HepG2 (cell line): ENCODE measurements around the gene CHD9.
A peak's percentile ranks its signal among the peaks of the same experiment; 100 is the strongest.

Source experiments
- CBX2 ChIP-seq, 2 experiments: fragments of 200-600 bp in 1 of 2; sonication (generic); formaldehyde crosslinking in 1 of 2; IDR thresholded peaks; 2 replicates each; pipeline versions ENCODE4 v1.7.0 to v1.8.1; 2018 to 2022; ENCODE audit warnings: low read depth in 2 of 2, low read length in 1 of 2, mild to moderate bottlenecking in 1 of 2, missing genetic modification reagents in 1 of 2
- CBX5 ChIP-seq: sonication (generic); formaldehyde crosslinking; IDR thresholded peaks from 2 replicates; pipeline ENCODE4 v1.4.0; 2020; ENCODE audit warnings: missing genetic modification reagents, borderline replicate concordance
- EP300 ChIP-seq, 3 experiments: sonication (generic) in 1 of 3; formaldehyde crosslinking in 1 of 3; IDR thresholded peaks; 2 replicates each; pipeline versions ENCODE4 v1.5.1 to v1.6.1; 2011 to 2020; ENCODE audit warnings: low read depth in 2 of 3, low read length in 2 of 3, borderline replicate concordance in 1 of 3, improper control_type of control experiment in 1 of 3, mild to moderate bottlenecking in 1 of 3, missing genetic modification reagents in 1 of 3, moderate library complexity in 1 of 3
- HDAC2 ChIP-seq: sonication (generic); formaldehyde crosslinking; IDR thresholded peaks from 2 replicates; pipeline ENCODE4 v1.4.0; 2020; ENCODE audit warnings: missing genetic modification reagents
- HIVEP1 ChIP-seq: sonication (generic); formaldehyde crosslinking; IDR thresholded peaks from 2 replicates; pipeline ENCODE4 v1.4.0; 2020; ENCODE audit warnings: mild to moderate bottlenecking, missing genetic modification reagents
- HNF4G ChIP-seq, 2 experiments: sonication (generic) in 1 of 2; formaldehyde crosslinking in 1 of 2; IDR thresholded peaks; 2 replicates each; pipeline versions ENCODE4 v1.4.0 to v1.6.1; 2011 to 2020; ENCODE audit warnings: borderline replicate concordance in 2 of 2, low read depth in 2 of 2, mild to moderate bottlenecking in 2 of 2, low read length in 1 of 2, missing genetic modification reagents in 1 of 2, moderate library complexity in 1 of 2
- MIXL1 ChIP-seq: IDR thresholded peaks from 2 replicates; pipeline ENCODE4 v1.6.1; 2016
- NR2F2 ChIP-seq: IDR thresholded peaks from 2 replicates; pipeline ENCODE4 v1.6.1; 2012; ENCODE audit warnings: low read depth, inconsistent platforms, borderline replicate concordance
- POLR2AphosphoS2 ChIP-seq: IDR thresholded peaks from 2 replicates; pipeline ENCODE4 v1.6.1; 2011; ENCODE audit warnings: low read depth, low read length, improper control_type of control experiment
- RFX5 ChIP-seq: IDR thresholded peaks from 2 replicates; pipeline ENCODE4 v1.6.1; 2011; ENCODE audit warnings: low read depth, low read length, improper control_type of control experiment
- RORA ChIP-seq: sonication (generic); formaldehyde crosslinking; IDR thresholded peaks from 2 replicates; pipeline ENCODE4 v1.5.0; 2020; ENCODE audit warnings: mild to moderate bottlenecking, missing genetic modification reagents, moderate library complexity
- TP53 ChIP-seq: sonication (generic); formaldehyde crosslinking; conservative IDR thresholded peaks from 2 replicates; pipeline ENCODE4 v1.4.0; 2020; ENCODE audit warnings: missing genetic modification reagents
- ZNF24 ChIP-seq: fragments of 450-650 bp; IDR thresholded peaks from 2 replicates; pipeline ENCODE4 v1.6.1; 2017; ENCODE audit warnings: antibody characterized with exemption, mild to moderate bottlenecking
- ZNF431 ChIP-seq: sonication (generic); formaldehyde crosslinking; IDR thresholded peaks from 2 replicates; pipeline ENCODE4 v1.9.0; 2022; ENCODE audit warnings: missing genetic modification reagents, low read depth, mild to moderate bottlenecking, borderline replicate concordance

- peak; percentile 91 for TF ChIP-seq NR2F2
- peak; percentile 90 for TF ChIP-seq HNF4G (IDR thresholded peaks at IDR 0.05; ENCODE audit: borderline replicate concordance, low read depth, low read length)
- peak; percentile 75; the same call in 1 of the 2 replicates for TF ChIP-seq HNF4G (CRISPR knock-in tag; IDR thresholded peaks at IDR 0.05; ENCODE audit: borderline replicate concordance, low read depth)
- TF ChIP-seq MIXL1 (CRISPR knock-in tag): peak; percentile 94
- TF ChIP-seq ZNF431: peak; percentile 56; the same call in 1 of the 2 replicates
- peak; percentile 69 for TF ChIP-seq HDAC2 (CRISPR knock-in tag)
- no peak for TF ChIP-seq RORA (CRISPR knock-in tag)
- TF ChIP-seq HIVEP1 (CRISPR knock-in tag): no peak
- no peak for TF ChIP-seq ZNF24
- TF ChIP-seq POLR2AphosphoS2: no peak
- no peak for TF ChIP-seq CBX2 (IDR thresholded peaks at IDR 0.05; ENCODE audit: low read depth, low read length)
- no peak for TF ChIP-seq CBX2 (CRISPR knock-in tag; IDR thresholded peaks at IDR 0.05; ENCODE audit: low read depth)
- TF ChIP-seq RFX5: no peak
- peak in 1 of 2 experiments; percentile 75; a peak in 2 of 4 replicates for TF ChIP-seq EP300 (IDR thresholded peaks at IDR 0.05; ENCODE audit: low read depth in 2 of 2, low read length in 2 of 2)
- peak; percentile 46; the same call in 1 of the 2 replicates for TF ChIP-seq EP300 (CRISPR knock-in tag; IDR thresholded peaks at IDR 0.05; ENCODE audit: borderline replicate concordance)
- no peak for TF ChIP-seq TP53 (CRISPR knock-in tag)
- peak; percentile 29; the same call in 1 of the 2 replicates for TF ChIP-seq CBX5 (CRISPR knock-in tag)
Observed at GRCh38 chr16:53048139-53048915, 6.5 kb upstream of the CHD9 start.
